Prostate gland (tissue), 2 donors: ENCODE measurements around the gene PER1.

Source experiments
- POLR2AphosphoS5 ChIP-seq: sonication (generic); formaldehyde crosslinking; IDR thresholded peaks from one replicate; pipeline ENCODE4 v1.6.1; 2017; ENCODE audit warnings: antibody characterized with exemption
- TF ChIP-seq, protein P1 (sequence below), 4 experiments: fragments of 200-600 bp in 2 of 4; fragments of 450-650 bp in 2 of 4; sonication (generic) in 2 of 4; IDR thresholded peaks; 1 replicate in 3 of 4; 2 replicates in 1 of 4; pipeline ENCODE4 v1.5.1; 2016 to 2019; ENCODE audit warnings: antibody characterized with exemption in 4 of 4, mild to moderate bottlenecking in 2 of 4, moderate library complexity in 2 of 4

DNA sequence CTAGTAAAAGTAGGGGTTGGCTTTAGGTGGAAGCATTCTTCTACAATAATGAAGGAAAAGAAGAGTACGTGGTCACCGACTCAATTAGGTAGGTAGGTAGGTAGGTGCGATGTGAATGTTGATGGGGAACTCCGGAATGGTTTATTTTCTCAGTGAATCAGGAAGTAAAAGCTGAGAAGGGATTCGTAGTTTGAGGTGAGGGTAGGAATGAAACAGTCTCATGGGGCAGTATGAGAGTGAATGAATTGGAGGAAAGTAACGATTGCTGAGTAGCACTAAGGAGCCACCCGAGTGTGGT, 13.9 kb downstream of the PER1 start:
- no peak for TF ChIP-seq POLR2AphosphoS5
- TF ChIP-seq, protein P1, sequence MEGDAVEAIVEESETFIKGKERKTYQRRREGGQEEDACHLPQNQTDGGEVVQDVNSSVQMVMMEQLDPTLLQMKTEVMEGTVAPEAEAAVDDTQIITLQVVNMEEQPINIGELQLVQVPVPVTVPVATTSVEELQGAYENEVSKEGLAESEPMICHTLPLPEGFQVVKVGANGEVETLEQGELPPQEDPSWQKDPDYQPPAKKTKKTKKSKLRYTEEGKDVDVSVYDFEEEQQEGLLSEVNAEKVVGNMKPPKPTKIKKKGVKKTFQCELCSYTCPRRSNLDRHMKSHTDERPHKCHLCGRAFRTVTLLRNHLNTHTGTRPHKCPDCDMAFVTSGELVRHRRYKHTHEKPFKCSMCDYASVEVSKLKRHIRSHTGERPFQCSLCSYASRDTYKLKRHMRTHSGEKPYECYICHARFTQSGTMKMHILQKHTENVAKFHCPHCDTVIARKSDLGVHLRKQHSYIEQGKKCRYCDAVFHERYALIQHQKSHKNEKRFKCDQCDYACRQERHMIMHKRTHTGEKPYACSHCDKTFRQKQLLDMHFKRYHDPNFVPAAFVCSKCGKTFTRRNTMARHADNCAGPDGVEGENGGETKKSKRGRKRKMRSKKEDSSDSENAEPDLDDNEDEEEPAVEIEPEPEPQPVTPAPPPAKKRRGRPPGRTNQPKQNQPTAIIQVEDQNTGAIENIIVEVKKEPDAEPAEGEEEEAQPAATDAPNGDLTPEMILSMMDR (IDR thresholded peaks at IDR 0.05) = no peak
